Ishikawa (cell line): Measurements from ENCODE around the gene EPHB1.

ENCODE experiments used
- MAX ChIP-seq: IDR thresholded peaks from 2 replicates; pipeline ENCODE4 v1.6.1; 2012
- REST ChIP-seq: IDR thresholded peaks from 2 replicates; pipeline ENCODE4 v1.6.1; 2012; ENCODE audit warnings: low read depth, mild to moderate bottlenecking
- TEAD4 ChIP-seq: IDR thresholded peaks from 2 replicates; pipeline ENCODE4 v1.6.1; 2012

GRCh38 chr3:135109681-135110080 is 314.6 kb downstream of the EPHB1 start:
- no peak for TF ChIP-seq REST
- TF ChIP-seq TEAD4, result no peak
- TF ChIP-seq MAX, result no peak
